Upper lobe of left lung (tissue), 6 donors: ENCODE measurements around the gene NHS. TPM values are rescaled to one million over a fixed set of nuclear protein-coding genes. Genes with fewer than 3 reads are reported as not detected.

Experiments used
- ATAC-seq, 2 donors: fragments of 200-7000 bp; cut with Tn5 transposase; one replicate each; pipeline ENCODE4 v1.9.1; 2022; ENCODE audit warnings: mild to moderate bottlenecking in 2 of 2, moderate library complexity in 2 of 2; ENCODE audit not compliant: low FRiP score in 2 of 2
- DNase-seq, 2 donors: peaks; one replicate each; pipeline ENCODE4 v3.0.0-alpha.2; 2019 to 2020
- H3K27ac ChIP-seq, 4 donors: fragments of 200-600 bp; sonication (generic); one replicate each; pipeline ENCODE4 v1.5.1; 2016 to 2019
- H3K27me3 ChIP-seq, 4 donors: fragments of 200-600 bp; sonication (generic); one replicate each; pipeline ENCODE4 v1.5.1; 2017 to 2019
- H3K36me3 ChIP-seq, 4 donors: fragments of 200-600 bp; sonication (generic); one replicate each; pipeline ENCODE4 v1.5.1; 2016 to 2019
- H3K4me1 ChIP-seq, 4 donors: fragments of 200-600 bp; sonication (generic); one replicate each; pipeline ENCODE4 v1.5.1; 2018 to 2019
- H3K4me3 ChIP-seq, 4 donors: fragments of 200-600 bp; sonication (generic); one replicate each; pipeline ENCODE4 v1.5.1; 2017 to 2019; ENCODE audit warnings: mild to moderate bottlenecking in 2 of 4, moderate library complexity in 1 of 4
- H3K9me3 ChIP-seq, 4 donors: fragments of 200-600 bp; sonication (generic); one replicate each; pipeline ENCODE4 v1.5.1; 2018 to 2019
- EP300 ChIP-seq, 4 donors: sonication (generic); formaldehyde crosslinking; IDR thresholded peaks; one replicate each; pipeline ENCODE4 v1.5.1; 2017; ENCODE audit warnings: antibody characterized with exemption in 4 of 4, control low read depth in 2 of 4
- POLR2A ChIP-seq, 4 donors: fragments of 450-650 bp; IDR thresholded peaks; one replicate each; pipeline ENCODE4 v1.5.1; 2016 to 2017; ENCODE audit warnings: antibody characterized with exemption in 4 of 4, mild to moderate bottlenecking in 2 of 4
- POLR2AphosphoS5 ChIP-seq, 2 donors: sonication (generic); formaldehyde crosslinking; IDR thresholded peaks; one replicate each; pipeline ENCODE4 v1.5.1; 2017; ENCODE audit warnings: antibody characterized with exemption in 2 of 2
- WGBS, 2 donors: methylation state at CpG; one replicate each; pipeline ENCODE4 v1.1.5; 2017 to 2018; 5-methylcytosine and 5-hydroxymethylcytosine counted together
- total RNA-seq, 6 donors: library from RNA; depleted of rRNA in 4 of 6; stranded (reverse); fragments of >200 nt in 4 of 6; gene quantifications; one replicate each; pipeline versions ENCODE4 v1.1.0 to v1.2.1, GENCODE V29; 2016 to 2021
- TF ChIP-seq, protein P1 (sequence below), 6 experiments: fragments of 450-650 bp in 4 of 6; fragments of 200-600 bp in 2 of 6; sonication (generic) in 2 of 6; IDR thresholded peaks; one replicate each; pipeline ENCODE4 v1.5.1; 2016 to 2019; ENCODE audit warnings: antibody characterized with exemption in 6 of 6
- donor health status: DM: no; HTN: no; CAD: no; lungs with moderate emphysema.
- donor health status: DM: no; HTN: yes; CAD: no; lungs with severe emphysema.

The NHS gene
- total RNA-seq, 6 donors from 2014 or later = 0.46 to 6.3 (median 2.4) TPM

DNA sequence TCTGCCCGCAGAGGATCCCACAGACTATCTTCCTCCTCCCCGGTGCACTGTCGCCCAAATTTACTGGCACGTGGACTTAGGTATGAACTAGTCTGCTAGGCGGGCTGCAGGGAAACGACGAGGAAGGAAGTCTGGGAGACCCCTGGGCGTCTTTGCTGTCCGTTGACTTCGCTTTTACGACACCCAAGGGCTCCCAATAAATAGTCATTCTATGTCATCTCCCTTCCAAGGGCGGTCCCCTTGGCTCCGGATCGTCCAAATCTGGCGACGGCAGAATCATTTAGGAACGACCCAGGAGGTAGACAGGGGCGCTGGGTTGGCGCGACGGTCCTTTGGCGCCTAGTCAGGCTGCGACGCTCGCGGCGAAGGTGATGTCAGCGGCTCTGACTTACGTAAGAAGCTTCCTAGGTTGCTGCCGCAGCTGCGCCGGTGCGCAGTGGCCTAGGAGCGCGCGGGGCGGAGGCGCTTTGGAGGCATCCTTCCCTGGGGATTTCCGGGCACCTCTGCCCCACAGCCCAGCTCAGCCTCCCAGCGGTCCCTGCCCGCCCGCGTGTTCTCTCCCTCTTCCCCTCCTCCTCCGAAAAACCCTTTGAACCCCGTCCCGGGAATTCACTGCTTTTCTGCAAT is 2.2 kb downstream of the NHS start:
- H3K36me3 ChIP-seq = no peaks in the 10 kb centered on the region
- ATAC-seq (peak; percentile 31 to 61), DNase-seq (peak in 1 of 2 donors; percentile 86)
- TF ChIP-seq EP300 (IDR thresholded peaks at IDR 0.05) (no peak), POLR2AphosphoS5 (IDR thresholded peaks at IDR 0.05) (no peak)
- peaks cover 0 to 12% (median 0%) of the 10 kb centered on the region in 4 donors for H3K27me3 ChIP-seq
- WGBS, 2 donors = 0 to 36% methylated on average over 2 to 46 of the region's 46 CpGs
- H3K27ac ChIP-seq = no peak overlapping the region
- H3K4me3 ChIP-seq = peak overlapping the region in 3 of 4 donors; percentile 39 to 53 (median 49)
- H3K4me1 ChIP-seq = peaks cover 0 to 31% (median 2%) of the 10 kb centered on the region in 4 donors
- H3K9me3 ChIP-seq = peaks cover 0 to 4% (median 0%) of the 10 kb centered on the region in 4 donors

DNA sequence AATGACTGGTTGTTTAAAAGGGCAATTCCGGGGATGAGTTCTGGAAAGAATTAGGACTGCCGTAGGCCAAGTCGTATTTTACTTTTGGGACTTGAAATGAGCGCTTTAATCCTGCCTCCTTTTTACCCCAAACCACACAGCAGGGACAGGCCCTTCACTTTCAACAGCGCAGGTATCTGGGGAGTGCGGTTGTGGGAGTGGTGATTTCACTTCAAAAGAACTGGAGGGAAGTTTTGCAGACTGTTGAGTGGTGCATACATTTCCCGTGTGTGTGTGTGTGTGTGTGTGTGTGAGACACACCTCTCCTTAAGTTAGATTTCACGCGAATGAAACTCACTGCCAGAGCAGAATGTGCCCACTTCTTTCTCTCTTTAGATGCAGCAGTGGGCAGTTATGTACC is 2.8 kb downstream of the NHS start:
- H3K9me3 ChIP-seq = peaks cover 0 to 4% (median 0%) of the 10 kb centered on the region in 4 donors

DNA sequence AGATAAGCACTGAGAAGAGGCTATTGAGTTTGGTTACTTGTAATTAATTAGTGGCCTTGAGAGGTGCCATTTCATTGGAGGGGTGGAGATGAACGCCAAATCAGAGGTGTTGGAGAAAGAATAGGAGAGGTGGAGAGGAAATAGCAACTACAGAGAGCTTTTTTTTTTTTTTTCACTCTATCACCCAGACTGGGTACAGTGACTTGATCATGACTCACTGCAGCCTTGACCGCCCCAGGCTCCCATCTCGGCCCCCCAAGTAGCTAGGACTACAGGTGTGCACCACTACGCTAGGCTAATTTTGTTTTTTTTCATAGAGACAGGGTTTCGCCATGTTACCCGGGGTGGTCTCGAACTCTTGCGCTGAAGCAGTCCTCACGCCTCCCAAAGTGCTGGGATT is 5.2 kb downstream of the NHS start:
- TF ChIP-seq, protein P1, sequence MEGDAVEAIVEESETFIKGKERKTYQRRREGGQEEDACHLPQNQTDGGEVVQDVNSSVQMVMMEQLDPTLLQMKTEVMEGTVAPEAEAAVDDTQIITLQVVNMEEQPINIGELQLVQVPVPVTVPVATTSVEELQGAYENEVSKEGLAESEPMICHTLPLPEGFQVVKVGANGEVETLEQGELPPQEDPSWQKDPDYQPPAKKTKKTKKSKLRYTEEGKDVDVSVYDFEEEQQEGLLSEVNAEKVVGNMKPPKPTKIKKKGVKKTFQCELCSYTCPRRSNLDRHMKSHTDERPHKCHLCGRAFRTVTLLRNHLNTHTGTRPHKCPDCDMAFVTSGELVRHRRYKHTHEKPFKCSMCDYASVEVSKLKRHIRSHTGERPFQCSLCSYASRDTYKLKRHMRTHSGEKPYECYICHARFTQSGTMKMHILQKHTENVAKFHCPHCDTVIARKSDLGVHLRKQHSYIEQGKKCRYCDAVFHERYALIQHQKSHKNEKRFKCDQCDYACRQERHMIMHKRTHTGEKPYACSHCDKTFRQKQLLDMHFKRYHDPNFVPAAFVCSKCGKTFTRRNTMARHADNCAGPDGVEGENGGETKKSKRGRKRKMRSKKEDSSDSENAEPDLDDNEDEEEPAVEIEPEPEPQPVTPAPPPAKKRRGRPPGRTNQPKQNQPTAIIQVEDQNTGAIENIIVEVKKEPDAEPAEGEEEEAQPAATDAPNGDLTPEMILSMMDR (IDR thresholded peaks at IDR 0.05) = no peak
- TF ChIP-seq POLR2A (IDR thresholded peaks at IDR 0.05) = no peak
- no peak for TF ChIP-seq EP300 (IDR thresholded peaks at IDR 0.05)
- TF ChIP-seq POLR2AphosphoS5 (IDR thresholded peaks at IDR 0.05) = no peak
- H3K4me3 ChIP-seq = no peak overlapping the region
- no peaks in the 10 kb centered on the region for H3K36me3 ChIP-seq
- H3K9me3 ChIP-seq = peaks cover 0 to 4% (median 0%) of the 10 kb centered on the region in 4 donors
- ATAC-seq (no peak), DNase-seq (no peak)
- 88 to 99% methylated on average over 8 to 9 of the region's 9 CpGs for WGBS, 2 donors
- H3K27ac ChIP-seq = no peak overlapping the region
- H3K27me3 ChIP-seq = peaks cover 0 to 4% (median 0%) of the 10 kb centered on the region in 4 donors
- peaks cover 0 to 24% (median 2%) of the 10 kb centered on the region in 4 donors for H3K4me1 ChIP-seq

More for the DNA sequence above, 2.8 kb downstream of the NHS start:
- no peak for DNase-seq
- Histone ChIP-seq H3K4me1 (peaks cover 0 to 31% (median 2%) of the 10 kb centered on the region in 4 donors), H3K27me3 (peaks cover 0 to 12% (median 0%) of the 10 kb centered on the region in 4 donors), H3K4me3 (peak overlapping the region in 2 of 4 donors; percentile 39 to 49), H3K27ac (no peak overlapping the region), H3K36me3 (no peaks in the 10 kb centered on the region)
- WGBS, 2 donors = 21 to 34% methylated on average over 4 to 9 of the region's 9 CpGs
- TF ChIP-seq EP300 (IDR thresholded peaks at IDR 0.05) (no peak), POLR2A (IDR thresholded peaks at IDR 0.05) (no peak), POLR2AphosphoS5 (IDR thresholded peaks at IDR 0.05) (no peak)
- TF ChIP-seq, protein P1 (IDR thresholded peaks at IDR 0.05) = no peak
- no peak for ATAC-seq

- Histone ChIP-seq H3K36me3 (no peaks in the 10 kb centered on the region), H3K4me3 (no peak overlapping the region), H3K9me3 (no peaks in the 10 kb centered on the region), H3K4me1 (no peaks in the 10 kb centered on the region), H3K27ac (no peak overlapping the region), H3K27me3 (no peaks in the 10 kb centered on the region)
- ATAC-seq (no peak), DNase-seq (no peak)
- TF ChIP-seq, protein P1 (IDR thresholded peaks at IDR 0.05) = no peak
- TF ChIP-seq POLR2AphosphoS5 (IDR thresholded peaks at IDR 0.05) (no peak), POLR2A (IDR thresholded peaks at IDR 0.05) (no peak)
- 85 to 91% methylated on average over 5 of the region's 5 CpGs for WGBS, 2 donors
Observed at GRCh38 chrX:17390419-17390850, 15.4 kb downstream of the NHS start.

GRCh38 chrX:17395154-17395553 is 20.2 kb downstream of the NHS start:
- no peaks in the 10 kb centered on the region for H3K9me3 ChIP-seq
- H3K4me3 ChIP-seq = no peak overlapping the region
- no peaks in the 10 kb centered on the region for H3K36me3 ChIP-seq
- 58 to 83% methylated on average over 1 of the region's 1 CpG for WGBS, 2 donors
- no peak for ATAC-seq
- no peaks in the 10 kb centered on the region for H3K4me1 ChIP-seq
- no peak overlapping the region for H3K27ac ChIP-seq
- no peak for TF ChIP-seq POLR2A (IDR thresholded peaks at IDR 0.05)
- TF ChIP-seq EP300 (IDR thresholded peaks at IDR 0.05) = no peak
- no peak for DNase-seq
- H3K27me3 ChIP-seq = no peaks in the 10 kb centered on the region

DNA sequence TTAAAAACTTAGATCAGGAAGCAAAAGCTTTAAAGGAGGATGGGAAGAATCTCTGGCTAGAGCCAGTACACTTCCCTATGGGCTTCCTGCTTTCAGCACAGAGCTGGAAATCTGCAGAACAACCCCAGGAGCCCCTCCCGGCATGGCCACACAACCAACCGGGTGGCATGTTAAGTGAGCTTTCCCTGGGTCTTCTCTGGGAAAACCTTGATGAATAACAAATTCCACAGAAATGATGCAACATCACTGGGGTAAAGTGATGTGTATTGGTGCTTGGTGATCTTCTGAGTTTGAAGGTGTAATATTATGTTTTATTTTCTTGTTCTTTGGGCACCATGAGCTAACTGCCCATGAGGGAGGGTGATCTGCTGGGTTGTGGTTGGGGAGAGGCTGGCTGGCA is 22.1 kb downstream of the NHS start:
- H3K36me3 ChIP-seq = no peaks in the 10 kb centered on the region
- H3K27me3 ChIP-seq = no peaks in the 10 kb centered on the region
- H3K4me3 ChIP-seq = no peak overlapping the region
- ATAC-seq = no peak
- no peaks in the 10 kb centered on the region for H3K4me1 ChIP-seq
- TF ChIP-seq POLR2AphosphoS5 (IDR thresholded peaks at IDR 0.05) = no peak
- no peak for TF ChIP-seq EP300 (IDR thresholded peaks at IDR 0.05)
- TF ChIP-seq, protein P1 (IDR thresholded peaks at IDR 0.05) = no peak
- no peaks in the 10 kb centered on the region for H3K9me3 ChIP-seq
- DNase-seq = no peak
- WGBS, 2 donors = 66 to 85% methylated on average over 2 of the region's 2 CpGs
- H3K27ac ChIP-seq = no peak overlapping the region
